ENCODE data around the gene ATPAF1. TPM values are rescaled to one million over a fixed set of nuclear protein-coding genes. Genes with fewer than 3 reads are reported as not detected.

The ATPAF1 gene
- total RNA-seq, 1 donor from 2014 or later, result 52.0 TPM

DNA sequence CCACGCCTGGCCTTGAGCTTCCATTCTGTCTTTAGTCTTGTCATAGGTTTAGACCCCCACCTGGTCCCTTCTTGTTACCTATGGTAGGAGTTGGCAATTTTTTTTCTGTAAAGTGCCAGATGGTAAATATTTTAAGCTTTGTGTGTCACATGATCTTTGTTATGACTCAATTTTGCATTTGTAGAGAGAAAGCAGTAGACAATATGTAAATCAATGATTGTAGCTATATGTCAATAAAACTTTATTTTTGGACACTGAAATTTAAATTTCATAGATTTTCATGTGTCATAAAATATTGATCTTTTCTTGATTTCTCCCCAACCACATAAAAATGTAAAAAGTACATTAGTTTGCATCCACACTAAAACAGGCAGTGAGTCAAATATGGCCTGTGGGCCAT lies 72.1 kb downstream of the ATPAF1 start:
- intact Hi-C loops (cut with micrococcal nuclease), result no loop called here

GRCh38 chr1:46595127-46595526 lies 73.0 kb downstream of the ATPAF1 start:
- intact Hi-C loops (cut with micrococcal nuclease), result no loop called here

GRCh38 chr1:46594063-46594462 lies 74.1 kb downstream of the ATPAF1 start:
- intact Hi-C loops (cut with micrococcal nuclease), result no loop called here

DNA sequence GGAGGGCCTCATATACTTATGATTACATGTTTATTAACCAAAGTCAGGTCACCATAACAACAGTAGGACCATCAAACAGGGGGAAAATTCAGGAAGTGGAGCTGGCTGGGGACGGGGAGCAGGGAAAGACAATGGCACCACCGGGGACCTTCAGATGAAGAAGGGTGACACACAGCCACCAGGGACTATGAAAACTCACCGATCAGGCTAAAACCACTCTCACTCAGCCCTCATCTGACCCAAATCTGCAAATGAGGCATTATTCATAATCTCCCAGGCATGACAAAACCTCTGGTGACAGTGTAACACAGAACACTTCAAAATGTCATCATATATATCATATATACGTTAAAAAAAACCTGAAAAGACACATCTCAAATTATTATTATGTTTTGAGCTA lies 75.3 kb downstream of the ATPAF1 start:
- intact Hi-C loops (cut with micrococcal nuclease), result no loop called here

DNA sequence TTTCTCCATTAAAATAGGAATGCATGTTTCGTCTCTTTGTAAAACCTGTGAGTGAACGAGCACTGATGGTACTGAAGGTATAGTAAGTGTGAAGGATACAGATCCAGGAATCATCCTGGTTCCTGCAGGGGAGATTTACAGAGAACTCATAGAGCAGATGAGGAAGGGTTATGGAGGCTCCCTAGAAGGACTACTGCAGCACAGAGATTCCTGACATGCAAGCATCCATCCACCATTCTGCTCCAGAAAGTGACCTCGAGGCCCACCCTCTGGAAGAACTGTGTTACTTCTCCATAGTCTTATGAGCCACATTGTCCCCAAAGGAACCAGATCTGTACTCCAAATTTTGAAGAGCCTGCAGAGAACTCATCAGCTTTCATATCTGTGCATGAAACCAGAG lies 78.6 kb downstream of the ATPAF1 start:
- intact Hi-C loops (cut with micrococcal nuclease), result no loop called here

DNA sequence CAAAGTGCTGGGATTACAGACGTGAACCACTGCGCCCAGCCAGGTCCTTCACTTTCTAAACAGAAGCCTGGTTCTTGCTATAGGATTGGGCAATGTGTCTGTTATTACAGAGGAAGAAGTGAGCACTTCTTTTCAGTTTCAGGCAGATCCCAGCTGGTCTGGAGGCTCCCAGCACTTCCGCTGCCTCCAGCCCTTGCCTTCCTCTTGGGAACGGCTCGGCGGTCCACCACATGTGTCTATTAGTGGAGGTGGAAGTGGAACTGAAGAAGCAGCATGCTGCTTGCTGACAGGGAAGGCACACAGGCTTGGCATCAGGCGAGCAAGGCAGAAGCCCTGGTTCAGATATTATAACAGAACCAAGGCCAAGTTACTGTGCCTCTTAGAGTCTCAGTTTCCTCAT lies 81.1 kb downstream of the ATPAF1 start:
- intact Hi-C loops (cut with micrococcal nuclease), result no loop called here

DNA sequence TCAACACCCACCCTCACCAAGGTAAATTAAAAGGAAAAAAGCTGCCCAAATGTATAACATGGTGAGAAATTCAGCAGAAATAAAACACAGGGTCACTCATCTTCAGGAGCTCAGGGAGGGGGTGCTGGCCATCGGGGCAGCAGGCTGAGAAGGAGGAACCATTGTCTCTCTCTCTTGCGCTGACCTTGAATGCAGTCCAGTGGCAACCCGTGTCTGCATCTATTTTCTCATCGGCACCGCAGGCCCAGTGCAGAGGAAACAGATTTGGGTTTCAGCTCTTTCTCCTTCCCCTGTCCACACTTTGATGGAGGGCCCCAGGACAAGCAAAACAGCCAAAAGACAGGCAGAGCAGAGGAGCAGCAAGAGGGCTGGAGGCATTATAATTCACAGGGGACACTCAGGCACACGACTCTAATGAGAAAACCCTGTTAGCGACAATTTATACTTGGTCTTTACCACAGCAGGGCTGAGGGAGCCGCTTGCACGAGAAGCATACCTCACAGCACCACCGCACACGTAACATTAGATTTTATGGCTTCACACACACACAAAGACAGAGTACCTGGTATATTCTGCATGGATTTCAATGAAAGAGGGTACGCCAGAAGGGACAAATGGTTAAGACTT lies 82.7 kb downstream of the ATPAF1 start:
- intact Hi-C loops (cut with micrococcal nuclease), result no loop called here

GRCh38 chr1:46583494-46583893 lies 84.7 kb downstream of the ATPAF1 start:
- intact Hi-C loops (cut with micrococcal nuclease), result loop anchor here (5.0 kb wide), 2 partner anchors 34 to 84 kb away; partner anchors contain the start of genes ATPAF1 and MOB3C

- intact Hi-C loops (cut with micrococcal nuclease), result loop anchor here (5.0 kb wide), 2 partner anchors 34 to 84 kb away; partner anchors contain the start of genes ATPAF1 and MOB3C
Observed at GRCh38 chr1:46582972-46583371, 85.2 kb downstream of the ATPAF1 start.

Other genes with a start within 250 kb of the ATPAF1 start
- gene DMBX1, start 178.5 kb downstream of the ATPAF1 start, total RNA-seq, result 0.05 TPM in 1 of 2 replicates, not detected in the other
- gene KNCN, start 116.7 kb downstream of the ATPAF1 start, total RNA-seq, result not detected in 2 replicates
- 71.7 and 75.4 TPM in 2 replicates for gene MKNK1, start 64.1 kb downstream of the ATPAF1 start, total RNA-seq
- 18.9 and 19.3 TPM in 2 replicates for gene MOB3C, start 51.6 kb downstream of the ATPAF1 start, total RNA-seq
- not detected in 2 replicates for gene TEX38, start 3.5 kb upstream of the ATPAF1 start, total RNA-seq
- 88.3 and 90.2 TPM in 2 replicates for gene EFCAB14, start 50.8 kb upstream of the ATPAF1 start, total RNA-seq
- gene CYP4B1, start 130.7 kb upstream of the ATPAF1 start, total RNA-seq, result not detected in 2 replicates